ENCODE measurements around the gene DOCK6. TPM values are rescaled to one million over a fixed set of nuclear protein-coding genes. Genes with fewer than 3 reads are reported as not detected.

DOCK6 gene
- total RNA-seq, 2 experiments from 2014 or later: 24.1 to 74.6 TPM

- H3K4me3 ChIP-seq (ENCODE audit: low read depth, low read length, poor library complexity, severe bottlenecking): no peak overlapping the region
- H3K9me3 ChIP-seq (ENCODE audit: low read length): no peaks in the 10 kb centered on the region
- peaks cover 5% of the 10 kb centered on the region; the same call in 1 of the 2 replicates for H3K79me2 ChIP-seq (ENCODE audit: insufficient read depth, low read depth, low read length)
- no peak overlapping the region for H2AFZ ChIP-seq (ENCODE audit: low read length)
- H3K9me2 ChIP-seq (ENCODE audit: insufficient read depth, low read length): no peaks in the 10 kb centered on the region
- intact Hi-C loops (cut with micrococcal nuclease; ENCODE audit: unreplicated experiment): loop anchor here (5.0 kb wide), 2 partner anchors 164 to 264 kb away; no protein-coding TSS in a partner anchor
- CTCF ChIA-PET (ENCODE audit: unreplicated experiment): no interaction called here
- POLR2A ChIA-PET: interaction anchor here (0.8 kb wide), 1 partner anchor 305 kb away, joined by 4 read pairs; no protein-coding TSS in a partner anchor
- H3K4me2 ChIP-seq (ENCODE audit: low read length): no peak overlapping the region
- BruUV-seq (replicated peaks): no TSS peak
- H3K27ac ChIP-seq (ENCODE audit: low read depth, low read length, poor library complexity, severe bottlenecking): no peak overlapping the region
- H3K36me3 ChIP-seq (ENCODE audit: insufficient read depth, low read length): no peaks in the 10 kb centered on the region
- TF ChIP-seq EZH2phosphoT487 (IDR thresholded peaks at IDR 0.05; ENCODE audit: borderline replicate concordance, low read depth, low read length) (no peak), CTCF (conservative IDR thresholded peaks at IDR 0.05; ENCODE audit: low read length) (no peak)
- H3K4me1 ChIP-seq (ENCODE audit: insufficient read depth, low read length, poor library complexity, severe bottlenecking): peaks cover 57% of the 10 kb centered on the region
- no peaks in the 10 kb centered on the region for H4K20me1 ChIP-seq (ENCODE audit: insufficient read depth, low read length)
- no peak for DNase-seq (ENCODE audit: low spot score)
Observed at GRCh38 chr19:11201791-11202190, 60.5 kb downstream of the DOCK6 start.

- no peak overlapping the region for H3K4me2 ChIP-seq (ENCODE audit: low read length)
- no peak for DNase-seq (ENCODE audit: low spot score)
- no peaks in the 10 kb centered on the region for H3K9me3 ChIP-seq (ENCODE audit: low read length)
- TF ChIP-seq EZH2phosphoT487 (IDR thresholded peaks at IDR 0.05; ENCODE audit: borderline replicate concordance, low read depth, low read length) (no peak), CTCF (conservative IDR thresholded peaks at IDR 0.05; ENCODE audit: low read length) (no peak)
- H4K20me1 ChIP-seq (ENCODE audit: insufficient read depth, low read length): no peaks in the 10 kb centered on the region
- BruUV-seq (replicated peaks): no TSS peak
- no peaks in the 10 kb centered on the region for H3K36me3 ChIP-seq (ENCODE audit: insufficient read depth, low read length)
- H3K9me2 ChIP-seq (ENCODE audit: insufficient read depth, low read length): no peaks in the 10 kb centered on the region
- no peak overlapping the region for H3K4me3 ChIP-seq (ENCODE audit: low read depth, low read length, poor library complexity, severe bottlenecking)
- peaks cover 48% of the 10 kb centered on the region for H3K4me1 ChIP-seq (ENCODE audit: insufficient read depth, low read length, poor library complexity, severe bottlenecking)
- intact Hi-C loops (cut with micrococcal nuclease; ENCODE audit: unreplicated experiment): loop anchor here (5.0 kb wide), 2 partner anchors 164 to 264 kb away; no protein-coding TSS in a partner anchor
- no peak overlapping the region for H3K27ac ChIP-seq (ENCODE audit: low read depth, low read length, poor library complexity, severe bottlenecking)
- peaks cover 10% of the 10 kb centered on the region for H3K79me2 ChIP-seq (ENCODE audit: insufficient read depth, low read depth, low read length)
- CTCF ChIA-PET (ENCODE audit: unreplicated experiment): no interaction called here
- H2AFZ ChIP-seq (ENCODE audit: low read length): no peak overlapping the region
- POLR2A ChIA-PET: no interaction called here
Observed at GRCh38 chr19:11200931-11201330, 61.4 kb downstream of the DOCK6 start.

GRCh38 chr19:11200015-11200574, 62.2 kb downstream of the DOCK6 start:
- Histone ChIP-seq H3K4me2 (ENCODE audit: low read length) (no peak overlapping the region), H3K9me3 (ENCODE audit: low read length) (no peaks in the 10 kb centered on the region), H3K79me2 (ENCODE audit: insufficient read depth, low read depth, low read length) (peaks cover 18% of the 10 kb centered on the region), H3K4me1 (ENCODE audit: insufficient read depth, low read length, poor library complexity, severe bottlenecking) (peaks cover 47% of the 10 kb centered on the region), H3K9me2 (ENCODE audit: insufficient read depth, low read length) (no peaks in the 10 kb centered on the region), H2AFZ (ENCODE audit: low read length) (no peak overlapping the region), H3K27ac (ENCODE audit: low read depth, low read length, poor library complexity, severe bottlenecking) (no peak overlapping the region), H3K4me3 (ENCODE audit: low read depth, low read length, poor library complexity, severe bottlenecking) (no peak overlapping the region), H4K20me1 (ENCODE audit: insufficient read depth, low read length) (no peaks in the 10 kb centered on the region), H3K36me3 (ENCODE audit: insufficient read depth, low read length) (peaks cover 6% of the 10 kb centered on the region)
- POLR2A ChIA-PET: no interaction called here
- no peak for DNase-seq (ENCODE audit: low spot score)
- TF ChIP-seq CTCF (conservative IDR thresholded peaks at IDR 0.05; ENCODE audit: low read length): no peak
- BruUV-seq (replicated peaks): no TSS peak
- intact Hi-C loops (cut with micrococcal nuclease; ENCODE audit: unreplicated experiment): loop anchor here (5.0 kb wide), 2 partner anchors 163 to 263 kb away; no protein-coding TSS in a partner anchor
- CTCF ChIA-PET (ENCODE audit: unreplicated experiment): no interaction called here
